SK-N-SH (cell line): Measurements from ENCODE around the gene CACNG3. TPM values are rescaled to one million over a fixed set of nuclear protein-coding genes. Genes with fewer than 3 reads are reported as not detected.
"Not testable (repeated sequence)": the region's sequence is repeated elsewhere in the genome, so short reads cannot be mapped to it uniquely, and the experiment has no call there.

Experiments used
- CTCF ChIA-PET: fragments of 300-600, 350-600 bp; formaldehyde crosslinking; extraction: SDS; loops from one replicate; lab custom pipeline; 2021; lab: Yijun Ruan, JAX
- POLR2A ChIA-PET: fragments of 350-600 bp; sonication (Branson Sonifier 250); formaldehyde crosslinking; extraction: SDS; loops from one replicate; lab custom pipeline; 2020; ENCODE audit warnings: antibody characterized with exemption, inconsistent platforms; lab: Yijun Ruan, JAX
- DNase-seq: peaks from one replicate; pipeline ENCODE4 v3.0.0; 2012
- H2AFZ ChIP-seq: fragments of 200-600 bp; sonication (generic); 2 replicates; pipeline ENCODE4 v1.8.1; 2016; ENCODE audit warnings: antibody characterized with exemption, mild to moderate bottlenecking, low read depth
- H3F3A ChIP-seq: fragments of 200-600 bp; sonication (generic); replicated peaks from 2 replicates; pipeline ENCODE3; 2016; ENCODE audit warnings: antibody characterized with exemption, mild to moderate bottlenecking; ENCODE audit not compliant: insufficient read depth
- H3K27ac ChIP-seq, 2 experiments: fragments of 200-500 bp in 1 of 2; fragments of 200-600 bp in 1 of 2; sonication (Bioruptor generic) in 1 of 2; sonication (generic), shearing (Covaris generic) in 1 of 2; 2 replicates each; pipeline versions ENCODE4 v1.5.1 to v1.6.1; 2014 to 2016; ENCODE audit warnings: low read depth in 2 of 2, inconsistent platforms in 1 of 2, low read length in 1 of 2, mild to moderate bottlenecking in 1 of 2, mixed read lengths in 1 of 2
- H3K27me3 ChIP-seq: fragments of 200-600 bp; sonication (generic), shearing (Covaris generic); 2 replicates; pipeline ENCODE4 v1.6.1; 2016; ENCODE audit warnings: mixed run types; ENCODE audit not compliant: insufficient read depth
- H3K36me3 ChIP-seq, 2 experiments: fragments of 200-500 bp in 1 of 2; fragments of 200-600 bp in 1 of 2; sonication (Bioruptor generic) in 1 of 2; sonication (generic) in 1 of 2; replicated peaks in 1 of 2; 2 replicates each; pipeline versions ENCODE3 to v1.5.1; 2014 to 2016; ENCODE audit warnings: low read length in 1 of 2, mild to moderate bottlenecking in 1 of 2; ENCODE audit not compliant: insufficient read depth in 2 of 2, control insufficient read depth in 1 of 2
- H3K4me1 ChIP-seq, 2 experiments: fragments of 200-500 bp in 1 of 2; fragments of 200-600 bp in 1 of 2; sonication (Bioruptor generic) in 1 of 2; sonication (generic), shearing (Covaris generic) in 1 of 2; 2 replicates each; pipeline versions ENCODE4 v1.5.1 to v1.6.1; 2014 to 2016; ENCODE audit warnings: low read depth in 1 of 2, low read length in 1 of 2, mixed run types in 1 of 2; ENCODE audit not compliant: insufficient read depth in 2 of 2, control insufficient read depth in 1 of 2
- H3K4me2 ChIP-seq: fragments of 200-600 bp; sonication (generic), shearing (Covaris generic); 2 replicates; pipeline ENCODE4 v1.6.1; 2017; ENCODE audit warnings: mixed run types
- H3K4me3 ChIP-seq, 2 experiments: fragments of 200-500 bp in 1 of 2; fragments of 200-600 bp in 1 of 2; sonication (Bioruptor generic) in 1 of 2; sonication (generic), shearing (Covaris generic) in 1 of 2; 2 replicates each; pipeline versions ENCODE4 v1.5.1 to v1.8.1; 2014 to 2016; ENCODE audit warnings: low read depth in 2 of 2, inconsistent platforms in 1 of 2, low read length in 1 of 2, mild to moderate bottlenecking in 1 of 2, mixed read lengths in 1 of 2, moderate library complexity in 1 of 2
- H3K79me2 ChIP-seq: fragments of 200-600 bp; sonication (generic); 2 replicates; pipeline ENCODE4 v1.8.1; 2017; ENCODE audit warnings: mild to moderate bottlenecking; ENCODE audit not compliant: insufficient read depth
- H3K9ac ChIP-seq: fragments of 200-600 bp; sonication (generic); 2 replicates; pipeline ENCODE4 v1.6.1; 2017; ENCODE audit warnings: mixed run types
- H3K9me2 ChIP-seq: fragments of 200-600 bp; sonication (generic); 2 replicates; pipeline ENCODE4 v1.6.1; 2017; ENCODE audit warnings: mixed run types
- H3K9me3 ChIP-seq: fragments of 200-600 bp; sonication (generic); 2 replicates; pipeline ENCODE4 v1.6.1; 2017; ENCODE audit warnings: mixed run types, mild to moderate bottlenecking, moderate library complexity
- H4K20me1 ChIP-seq: fragments of 200-600 bp; sonication (generic); 2 replicates; pipeline ENCODE4 v1.6.1; 2017; ENCODE audit warnings: mild to moderate bottlenecking, mixed run types; ENCODE audit not compliant: insufficient read depth
- CHD2 ChIP-seq: fragments of 150-350 bp; IDR thresholded peaks from 2 replicates; pipeline ENCODE4 v1.6.1; 2018; ENCODE audit warnings: low read length; ENCODE audit not compliant: partially characterized antibody
- ELF1 ChIP-seq: IDR thresholded peaks from 2 replicates; pipeline ENCODE4 v1.4.0; 2012
- EP300 ChIP-seq, 2 experiments: IDR thresholded peaks; 2 replicates each; pipeline versions ENCODE4 v1.4.0 to v1.6.1; 2012; ENCODE audit warnings: borderline replicate concordance in 1 of 2, low read depth in 1 of 2, low read length in 1 of 2
- GABPA ChIP-seq: IDR thresholded peaks from 2 replicates; pipeline ENCODE4 v1.4.0; 2012; ENCODE audit warnings: low read depth, mild to moderate bottlenecking
- GATA2 ChIP-seq: sonication (generic); formaldehyde crosslinking; IDR thresholded peaks from 2 replicates; pipeline ENCODE4 v1.5.0; 2020; ENCODE audit warnings: mild to moderate bottlenecking, missing genetic modification reagents
- MEF2A ChIP-seq: IDR thresholded peaks from 2 replicates; pipeline ENCODE4 v1.4.0; 2012; ENCODE audit warnings: low read depth, borderline replicate concordance
- MXI1 ChIP-seq: IDR thresholded peaks from 2 replicates; pipeline ENCODE4 v1.6.1; 2012; ENCODE audit warnings: mild to moderate bottlenecking, low read depth, low read length, improper control_type of control experiment
- NFIC ChIP-seq: IDR thresholded peaks from 2 replicates; pipeline ENCODE4 v1.4.0; 2012; ENCODE audit warnings: borderline replicate concordance
- RCOR1 ChIP-seq: fragments of 150-350 bp; IDR thresholded peaks from 2 replicates; pipeline ENCODE4 v1.6.1; 2017; ENCODE audit warnings: antibody characterized with exemption, low read length
- SMC3 ChIP-seq: IDR thresholded peaks from 2 replicates; pipeline ENCODE4 v1.6.1; 2012; ENCODE audit warnings: low read depth, low read length, improper control_type of control experiment
- TAF1 ChIP-seq: IDR thresholded peaks from 2 replicates; pipeline ENCODE4 v1.6.1; 2012; ENCODE audit warnings: low read depth, mild to moderate bottlenecking, low read length, moderate library complexity, borderline replicate concordance
- TCF12 ChIP-seq: IDR thresholded peaks from 2 replicates; pipeline ENCODE4 v1.4.0; 2012
- TEAD4 ChIP-seq: IDR thresholded peaks from 2 replicates; pipeline ENCODE4 v1.4.0; 2012; ENCODE audit warnings: mild to moderate bottlenecking, borderline replicate concordance; ENCODE audit not compliant: insufficient read depth
- USF1 ChIP-seq: IDR thresholded peaks from 2 replicates; pipeline ENCODE4 v1.4.0; 2012; ENCODE audit warnings: low read depth, borderline replicate concordance
- YY1 ChIP-seq: IDR thresholded peaks from 2 replicates; pipeline ENCODE4 v1.4.0; 2012; ENCODE audit warnings: low read depth, mild to moderate bottlenecking
- WGBS: methylation state at CpG from one replicate; pipeline ENCODE4 v1.1.6; 2017; ENCODE audit warnings: low lambda C conversion rate; 5-methylcytosine and 5-hydroxymethylcytosine counted together
- polyA plus RNA-seq, 3 experiments: library from polyadenylated mRNA; depleted of rRNA; stranded (reverse); fragments of >200 nt; gene quantifications; 2 replicates each; pipeline ENCODE4 v1.2.3, GENCODE V29; 2012
- TF ChIP-seq, protein P1 (sequence below): IDR thresholded peaks from 2 replicates; pipeline ENCODE4 v1.4.0; 2012; ENCODE audit warnings: low read depth
- TF ChIP-seq, protein P2 (sequence below): IDR thresholded peaks from 2 replicates; pipeline ENCODE4 v1.4.0; 2012; ENCODE audit warnings: low read depth, borderline replicate concordance
- TF ChIP-seq, protein P3 (sequence below): fragments of 150-350 bp; IDR thresholded peaks from 2 replicates; pipeline ENCODE4 v1.6.1; 2016; ENCODE audit warnings: mild to moderate bottlenecking, low read depth, low read length
- TF ChIP-seq, protein P4 (sequence below): fragments of 150-350 bp; IDR thresholded peaks from 2 replicates; pipeline ENCODE4 v1.6.1; 2017; ENCODE audit warnings: antibody characterized with exemption, low read length, low read depth, borderline replicate concordance

CACNG3 gene
- polyA plus RNA-seq, 1 of the 3 experiments (the other 2 are of a cell fraction): not detected

DNA sequence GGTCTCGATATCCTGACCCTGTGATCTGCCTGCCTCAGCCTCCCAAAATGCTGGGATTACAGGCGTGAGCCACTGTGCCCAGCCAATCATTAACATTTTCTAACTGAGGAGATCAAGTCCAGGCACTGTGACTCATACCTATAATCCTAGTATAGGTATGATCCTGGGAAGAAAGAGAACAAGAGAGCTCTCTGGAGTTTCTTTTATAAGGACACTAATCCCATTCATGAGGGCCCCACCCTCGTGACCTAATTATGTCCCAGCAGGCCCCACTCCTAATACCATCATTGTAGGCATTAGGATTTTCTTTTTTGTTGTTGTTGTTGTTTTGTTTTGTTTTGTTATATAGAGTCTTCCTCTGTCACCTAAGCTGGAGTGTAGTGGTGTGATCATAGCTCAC lies 80.4 kb downstream of the CACNG3 start (continued):
- no peak for TF ChIP-seq MXI1
- no peak for TF ChIP-seq SMC3
- TF ChIP-seq MEF2A: no peak
- no peak for TF ChIP-seq TAF1

GRCh38 chr16:24337013-24337412 lies 80.9 kb downstream of the CACNG3 start:
- Histone ChIP-seq H4K20me1 (no peaks in the 10 kb centered on the region), H2AFZ (no peak overlapping the region), H3K4me3 (no peak overlapping the region), H3K27me3 (no peaks in the 10 kb centered on the region), H3K9ac (no peak overlapping the region), H3K36me3 (no peaks in the 10 kb centered on the region), H3K4me1 (no peaks in the 10 kb centered on the region), H3K4me2 (no peak overlapping the region), H3K9me2 (no peaks in the 10 kb centered on the region), H3F3A (no peaks in the 10 kb centered on the region), H3K27ac (no peak overlapping the region), H3K9me3 (no peaks in the 10 kb centered on the region), H3K79me2 (no peaks in the 10 kb centered on the region)
- ChIA-PET CTCF (no interaction called here), POLR2A (no interaction called here)
- WGBS: 20% methylated on average over 4 of the region's 4 CpGs
- no peak for DNase-seq
- TF ChIP-seq, protein P1, sequence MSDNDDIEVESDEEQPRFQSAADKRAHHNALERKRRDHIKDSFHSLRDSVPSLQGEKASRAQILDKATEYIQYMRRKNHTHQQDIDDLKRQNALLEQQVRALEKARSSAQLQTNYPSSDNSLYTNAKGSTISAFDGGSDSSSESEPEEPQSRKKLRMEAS: no peak
- TF ChIP-seq TCF12 (no peak), TEAD4 (no peak), NFIC (no peak), SMC3 (no peak), YY1 (no peak), MEF2A (no peak), GATA2 (CRISPR knock-in tag) (no peak), MXI1 (no peak), RCOR1 (no peak), ELF1 (no peak), CHD2 (no peak), GABPA (no peak), EP300 (IDR thresholded peaks at IDR 0.05; ENCODE audit: borderline replicate concordance in 1 of 2, low read depth in 1 of 2, low read length in 1 of 2) (no peak), USF1 (no peak)
- TF ChIP-seq, protein P2, sequence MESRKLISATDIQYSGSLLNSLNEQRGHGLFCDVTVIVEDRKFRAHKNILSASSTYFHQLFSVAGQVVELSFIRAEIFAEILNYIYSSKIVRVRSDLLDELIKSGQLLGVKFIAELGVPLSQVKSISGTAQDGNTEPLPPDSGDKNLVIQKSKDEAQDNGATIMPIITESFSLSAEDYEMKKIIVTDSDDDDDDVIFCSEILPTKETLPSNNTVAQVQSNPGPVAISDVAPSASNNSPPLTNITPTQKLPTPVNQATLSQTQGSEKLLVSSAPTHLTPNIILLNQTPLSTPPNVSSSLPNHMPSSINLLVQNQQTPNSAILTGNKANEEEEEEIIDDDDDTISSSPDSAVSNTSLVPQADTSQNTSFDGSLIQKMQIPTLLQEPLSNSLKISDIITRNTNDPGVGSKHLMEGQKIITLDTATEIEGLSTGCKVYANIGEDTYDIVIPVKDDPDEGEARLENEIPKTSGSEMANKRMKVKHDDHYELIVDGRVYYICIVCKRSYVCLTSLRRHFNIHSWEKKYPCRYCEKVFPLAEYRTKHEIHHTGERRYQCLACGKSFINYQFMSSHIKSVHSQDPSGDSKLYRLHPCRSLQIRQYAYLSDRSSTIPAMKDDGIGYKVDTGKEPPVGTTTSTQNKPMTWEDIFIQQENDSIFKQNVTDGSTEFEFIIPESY: no peak
- TF ChIP-seq, protein P3, sequence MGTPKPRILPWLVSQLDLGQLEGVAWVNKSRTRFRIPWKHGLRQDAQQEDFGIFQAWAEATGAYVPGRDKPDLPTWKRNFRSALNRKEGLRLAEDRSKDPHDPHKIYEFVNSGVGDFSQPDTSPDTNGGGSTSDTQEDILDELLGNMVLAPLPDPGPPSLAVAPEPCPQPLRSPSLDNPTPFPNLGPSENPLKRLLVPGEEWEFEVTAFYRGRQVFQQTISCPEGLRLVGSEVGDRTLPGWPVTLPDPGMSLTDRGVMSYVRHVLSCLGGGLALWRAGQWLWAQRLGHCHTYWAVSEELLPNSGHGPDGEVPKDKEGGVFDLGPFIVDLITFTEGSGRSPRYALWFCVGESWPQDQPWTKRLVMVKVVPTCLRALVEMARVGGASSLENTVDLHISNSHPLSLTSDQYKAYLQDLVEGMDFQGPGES: no peak
- TF ChIP-seq, protein P4, sequence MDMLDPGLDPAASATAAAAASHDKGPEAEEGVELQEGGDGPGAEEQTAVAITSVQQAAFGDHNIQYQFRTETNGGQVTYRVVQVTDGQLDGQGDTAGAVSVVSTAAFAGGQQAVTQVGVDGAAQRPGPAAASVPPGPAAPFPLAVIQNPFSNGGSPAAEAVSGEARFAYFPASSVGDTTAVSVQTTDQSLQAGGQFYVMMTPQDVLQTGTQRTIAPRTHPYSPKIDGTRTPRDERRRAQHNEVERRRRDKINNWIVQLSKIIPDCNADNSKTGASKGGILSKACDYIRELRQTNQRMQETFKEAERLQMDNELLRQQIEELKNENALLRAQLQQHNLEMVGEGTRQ: no peak

GRCh38 chr16:24343829-24344228 lies 87.7 kb downstream of the CACNG3 start:
- H2AFZ ChIP-seq, H3K27me3 ChIP-seq, H3K79me2 ChIP-seq, H3K36me3 ChIP-seq, DNase-seq, H3K4me3 ChIP-seq, H3K4me1 ChIP-seq, H3K9me2 ChIP-seq, H4K20me1 ChIP-seq, H3K9ac ChIP-seq, H3K27ac ChIP-seq, POLR2A ChIA-PET, CTCF ChIA-PET, H3K4me2 ChIP-seq, H3K9me3 ChIP-seq, H3F3A ChIP-seq: not testable (repeated sequence)
- whole genome bisulfite sequencing: 27% methylated on average over 11 of the region's 11 CpGs
